Heart left ventricle (tissue), 16 donors: Measurements from ENCODE around the gene DCUN1D2. TPM values are rescaled to one million over a fixed set of nuclear protein-coding genes. Genes with fewer than 3 reads are reported as not detected.
A peak's percentile ranks its signal among the peaks of the same experiment; 100 is the strongest.

Source experiments
- ATAC-seq, 4 donors: fragments of 200-7000 bp; cut with Tn5 transposase; one replicate each; pipeline ENCODE4 v1.9.1; 2020 to 2022; ENCODE audit warnings: moderate library complexity in 4 of 4, mild to moderate bottlenecking in 3 of 4, moderate number of reproducible peaks in 1 of 4
- DNase-seq, 5 donors: peaks; one replicate each; pipeline ENCODE4 v3.0.0-alpha.2; 2020
- H3K27ac ChIP-seq, 12 donors: fragments of 200-600 bp; sonication (generic) in 4 of 12; one replicate each; pipeline versions ENCODE4 v1.5.0 to v1.8.0; 2016 to 2022; ENCODE audit warnings: mild to moderate bottlenecking in 2 of 12
- H3K27me3 ChIP-seq, 9 donors: fragments of 200-600 bp; sonication (generic) in 2 of 9; one replicate each; pipeline versions ENCODE4 v1.5.1 to v1.8.0; 2016 to 2022; ENCODE audit warnings: mild to moderate bottlenecking in 3 of 9
- H3K36me3 ChIP-seq, 9 donors: fragments of 200-600 bp; sonication (generic) in 2 of 9; one replicate each; pipeline versions ENCODE4 v1.5.0 to v1.8.0; 2018 to 2022; ENCODE audit warnings: mild to moderate bottlenecking in 2 of 9
- H3K4me1 ChIP-seq, 12 donors: fragments of 200-600 bp; sonication (generic) in 4 of 12; one replicate each; pipeline versions ENCODE4 v1.5.0 to v1.8.0; 2016 to 2022; ENCODE audit warnings: mild to moderate bottlenecking in 3 of 12
- H3K4me3 ChIP-seq, 12 donors: fragments of 200-600 bp; sonication (generic) in 4 of 12; one replicate each; pipeline versions ENCODE4 v1.5.0 to v1.8.0; 2017 to 2022; ENCODE audit warnings: mild to moderate bottlenecking in 9 of 12, moderate library complexity in 4 of 12
- H3K9me3 ChIP-seq, 12 donors: fragments of 200-600 bp; sonication (generic) in 4 of 12; one replicate each; pipeline versions ENCODE4 v1.5.0 to v1.8.0; 2016 to 2022; ENCODE audit warnings: mild to moderate bottlenecking in 1 of 12
- POLR2A ChIP-seq, 2 donors: fragments of 450-650 bp; IDR thresholded peaks; one replicate each; pipeline ENCODE4 v1.6.1; 2017; ENCODE audit warnings: antibody characterized with exemption in 2 of 2, mild to moderate bottlenecking in 2 of 2, moderate library complexity in 2 of 2
- WGBS, 4 donors: extraction: QIAGEN DNeasy Blood & Tissue Kit in 2 of 4; methylation state at CpG; one replicate each; pipeline versions ENCODE4 v1.1.5 to v1.1.7; 2013 to 2018; 5-methylcytosine and 5-hydroxymethylcytosine counted together
- intact Hi-C, 10 donors: fragments of 100-400 bp; cut with DNase I; formaldehyde crosslinking; loops; one replicate each; pipeline versions ENCODE4 v1.11.1 to v1.14.2; 2022
- polyA plus RNA-seq, 2 donors: library from polyadenylated mRNA; stranded (reverse); fragments of 200-250 nt; gene quantifications; one replicate each; pipeline ENCODE4 v1.2.3, GENCODE V29; 2013
- total RNA-seq, 9 donors: library from RNA; depleted of rRNA in 2 of 9; stranded (reverse); fragments of >200 nt in 2 of 9; fragmentation: NEBNext Ultra II Directional in 3 of 9; extraction: Animal tissue kit (Norgen Biotek cat#: 25700) in 3 of 9; gene quantifications; one replicate each; pipeline versions ENCODE4 v1.1.0 to v1.2.4, GENCODE V29; 2016 to 2023
- TF ChIP-seq, protein P1 (sequence below), 12 donors: fragments of 200-600 bp; sonication (generic) in 4 of 12; IDR thresholded peaks; one replicate each; pipeline versions ENCODE4 v1.5.0 to v1.8.0; 2018 to 2022; ENCODE audit warnings: antibody characterized with exemption in 12 of 12, mild to moderate bottlenecking in 5 of 12
- donor health status: ischemic (EF 13 %, LVEDD 7.1; RV severe dilation, severe dysfunction).
- donor health status: healthy with polysubstance abuse.
- donor health status: DM: no; HTN: yes; CAD: no.
- donor health status: DM: no; HTN: no; CAD: no.
- donor health status: ischemic (EF 25% LVEDD 6.9; RV normal size, moderate dysfunction).
- donor health status: ischemic (EF 25% LVEDD 5.7; RV mildly dilated, moderate dysfunction).
- donor health status: healthy.
- donor health status: DM: yes; HTN: yes; CAD: no.
- donor health status: ischemic (EF 35%, LVEDD 5.7; RV mildly dilated, moderate dysfunction).
- donor health status: nonischemic (EF 11% LVEDD 7.7; RV severe dilation, severe dysfunction).
- donor health status: DM: yes; HTN: yes; CAD: no.
- donor health status: PGD.
- donor health status: ischemic (EF 29% LVEDD 5.4; RV normal size, mild dysfunction).
- donor health status: nonischemic (EF 23%, LVEDD 6.1; RV moderate dilation, normal function).

The DCUN1D2 gene
- total and polyA plus RNA-seq, 11 donors = 68.7 to 247 (median 153) TPM

DNA sequence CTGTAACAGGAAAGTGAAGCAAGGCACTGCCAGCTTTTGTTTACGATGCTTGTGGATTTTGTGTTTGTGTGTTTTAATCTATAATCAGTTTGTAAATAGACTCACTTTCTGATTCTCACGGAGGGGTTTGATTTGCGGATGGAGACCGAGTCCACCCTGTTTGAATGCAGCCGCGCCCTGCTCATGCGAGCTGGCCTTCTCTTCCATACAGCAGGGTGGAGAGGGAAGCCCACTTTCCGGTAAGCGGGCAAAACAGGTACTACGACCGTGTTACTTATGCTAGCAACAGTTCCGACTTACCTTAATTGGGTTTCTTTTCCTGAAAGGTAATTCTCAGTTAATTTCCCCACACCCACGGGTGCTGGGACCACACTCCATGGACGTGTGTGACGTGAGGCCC, 70.3 kb downstream of the DCUN1D2 start:
- Histone ChIP-seq H3K36me3 (peaks cover 0 to 54% (median 10%) of the 10 kb centered on the region in 9 donors), H3K27ac (no peak overlapping the region), H3K4me3 (no peak overlapping the region), H3K9me3 (no peaks in the 10 kb centered on the region), H3K27me3 (no peaks in the 10 kb centered on the region), H3K4me1 (peaks cover 0 to 6% (median 0%) of the 10 kb centered on the region in 12 donors)
- no peak for ATAC-seq
- 91 to 95% (median 93%) methylated on average over 15 of the region's 15 CpGs for WGBS, 4 donors
- intact Hi-C loops = no loop called here
- TF ChIP-seq, protein P1, sequence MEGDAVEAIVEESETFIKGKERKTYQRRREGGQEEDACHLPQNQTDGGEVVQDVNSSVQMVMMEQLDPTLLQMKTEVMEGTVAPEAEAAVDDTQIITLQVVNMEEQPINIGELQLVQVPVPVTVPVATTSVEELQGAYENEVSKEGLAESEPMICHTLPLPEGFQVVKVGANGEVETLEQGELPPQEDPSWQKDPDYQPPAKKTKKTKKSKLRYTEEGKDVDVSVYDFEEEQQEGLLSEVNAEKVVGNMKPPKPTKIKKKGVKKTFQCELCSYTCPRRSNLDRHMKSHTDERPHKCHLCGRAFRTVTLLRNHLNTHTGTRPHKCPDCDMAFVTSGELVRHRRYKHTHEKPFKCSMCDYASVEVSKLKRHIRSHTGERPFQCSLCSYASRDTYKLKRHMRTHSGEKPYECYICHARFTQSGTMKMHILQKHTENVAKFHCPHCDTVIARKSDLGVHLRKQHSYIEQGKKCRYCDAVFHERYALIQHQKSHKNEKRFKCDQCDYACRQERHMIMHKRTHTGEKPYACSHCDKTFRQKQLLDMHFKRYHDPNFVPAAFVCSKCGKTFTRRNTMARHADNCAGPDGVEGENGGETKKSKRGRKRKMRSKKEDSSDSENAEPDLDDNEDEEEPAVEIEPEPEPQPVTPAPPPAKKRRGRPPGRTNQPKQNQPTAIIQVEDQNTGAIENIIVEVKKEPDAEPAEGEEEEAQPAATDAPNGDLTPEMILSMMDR (IDR thresholded peaks at IDR 0.05) = no peak
- TF ChIP-seq POLR2A (IDR thresholded peaks at IDR 0.05) = no peak
- DNase-seq = no peak

DNA sequence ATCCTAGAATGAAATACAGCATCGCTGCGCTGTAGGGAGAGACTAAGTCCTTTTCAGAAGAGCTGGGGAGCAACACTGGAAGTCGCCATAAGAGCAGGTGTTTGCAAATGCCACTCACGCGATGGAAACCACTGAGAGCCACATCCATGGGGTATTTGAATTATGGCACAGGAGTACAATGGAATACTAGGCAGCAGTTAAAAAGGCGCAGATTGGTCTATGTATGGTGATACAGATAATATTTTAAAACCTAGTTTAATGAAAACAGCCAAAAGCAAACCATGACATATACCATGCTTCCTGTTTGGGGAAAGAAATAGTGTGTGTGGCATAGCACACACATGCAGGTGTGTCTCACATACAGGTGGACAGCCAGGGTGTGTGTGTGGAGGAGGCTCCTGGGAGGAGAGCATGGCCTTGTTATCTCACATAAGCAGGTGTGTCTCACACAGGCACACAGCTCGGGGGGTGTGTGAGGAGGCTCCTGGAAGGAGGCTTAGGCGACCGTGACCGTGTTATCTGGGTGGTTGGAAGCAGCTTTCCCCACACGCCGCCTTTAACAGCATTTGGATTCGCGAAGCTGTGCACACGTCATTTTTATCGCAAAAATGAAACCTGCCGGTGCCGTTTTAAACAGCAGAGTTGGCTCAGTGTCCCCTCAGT, 70.8 kb downstream of the DCUN1D2 start:
- TF ChIP-seq, protein P1 (IDR thresholded peaks at IDR 0.05) = no peak
- TF ChIP-seq POLR2A (IDR thresholded peaks at IDR 0.05) = no peak
- H3K4me1 ChIP-seq = peaks cover 0 to 11% (median under 1%) of the 10 kb centered on the region in 12 donors
- H3K9me3 ChIP-seq = no peaks in the 10 kb centered on the region
- no peak overlapping the region for H3K27ac ChIP-seq
- ATAC-seq = no peak
- peak in 2 of 5 donors; percentile 10 to 19 for DNase-seq
- H3K4me3 ChIP-seq = no peak overlapping the region
- H3K36me3 ChIP-seq = peaks cover 0 to 48% (median 10%) of the 10 kb centered on the region in 9 donors
- H3K27me3 ChIP-seq = no peaks in the 10 kb centered on the region
- WGBS, 4 donors = 93 to 96% (median 95%) methylated on average over 18 of the region's 18 CpGs
- intact Hi-C loops = no loop called here

DNA sequence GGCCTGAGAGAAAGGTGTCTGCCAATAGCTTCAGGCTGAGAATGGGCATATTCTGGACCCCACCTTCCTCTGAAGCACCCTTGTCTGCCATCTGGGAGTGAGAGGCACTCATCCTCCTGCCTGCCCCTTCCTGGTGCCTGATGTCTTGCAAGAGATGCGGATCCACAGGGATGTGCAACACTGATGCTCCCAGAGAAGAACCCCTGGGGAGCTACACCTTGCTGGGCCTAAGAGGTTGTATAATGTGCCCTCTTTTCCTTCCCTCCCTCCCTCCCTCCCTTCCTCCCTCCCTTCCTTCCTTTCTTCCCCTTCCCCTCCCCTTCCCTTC, 71.8 kb downstream of the DCUN1D2 start:
- no peak for TF ChIP-seq POLR2A (IDR thresholded peaks at IDR 0.05)
- TF ChIP-seq, protein P1 (IDR thresholded peaks at IDR 0.05) = no peak
- intact Hi-C loops = no loop called here
- peak overlapping the region in 1 of 12 donors; percentile 46 for H3K27ac ChIP-seq
- no peak overlapping the region for H3K4me3 ChIP-seq
- peaks cover 0 to 20% (median 6%) of the 10 kb centered on the region in 12 donors for H3K4me1 ChIP-seq
- H3K27me3 ChIP-seq = no peaks in the 10 kb centered on the region
- WGBS, 4 donors = 77 to 100% (median 88%) methylated on average over 1 of the region's 1 CpG
- no peaks in the 10 kb centered on the region for H3K9me3 ChIP-seq
- ATAC-seq (no peak), DNase-seq (no peak)
- peaks cover 0 to 39% (median 10%) of the 10 kb centered on the region in 9 donors for H3K36me3 ChIP-seq

DNA sequence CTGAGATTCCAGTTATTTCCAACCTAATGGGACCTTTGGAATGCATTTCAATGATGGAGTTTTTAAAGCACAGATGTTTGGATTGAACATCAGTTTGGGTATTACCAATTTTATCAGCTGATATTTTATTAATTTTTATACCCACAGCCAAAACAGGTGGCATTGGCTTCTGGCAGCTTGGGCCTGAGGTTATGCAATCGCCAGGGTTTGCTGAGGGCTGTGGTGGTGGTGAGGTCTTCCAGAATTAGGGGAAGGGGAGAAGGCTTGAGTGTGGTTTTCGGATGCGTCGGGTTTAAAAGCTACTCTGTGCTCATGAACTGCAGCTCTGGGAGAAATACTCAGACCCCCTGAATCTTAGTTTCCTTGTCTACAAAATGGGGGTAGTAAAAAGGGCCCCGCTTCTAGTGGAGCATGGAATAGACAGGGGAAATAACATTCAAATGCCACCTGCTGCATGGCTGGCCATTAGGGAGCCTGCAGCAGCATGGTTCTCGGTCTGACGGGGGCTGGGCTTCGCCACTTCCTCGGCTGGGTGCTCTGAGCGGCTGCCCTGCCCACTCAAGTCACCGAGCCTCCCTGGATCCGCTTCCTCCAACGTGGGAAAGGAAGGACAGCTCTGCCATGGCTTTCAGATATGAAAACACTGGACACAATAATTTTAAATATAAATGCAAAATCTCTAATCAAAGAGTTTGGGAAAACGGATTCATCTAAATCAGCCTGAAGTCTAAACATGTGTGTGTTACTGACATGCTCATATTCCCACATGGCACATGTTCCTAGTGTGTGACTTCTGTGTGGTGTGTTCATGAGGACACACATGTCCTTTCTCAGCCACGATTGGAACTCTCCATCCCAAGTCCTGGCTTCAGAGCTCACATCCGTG, 72.4 kb downstream of the DCUN1D2 start:
- H3K4me1 ChIP-seq = peaks cover 0 to 26% (median 9%) of the 10 kb centered on the region in 12 donors
- H3K9me3 ChIP-seq = no peaks in the 10 kb centered on the region
- no peak for TF ChIP-seq POLR2A (IDR thresholded peaks at IDR 0.05)
- TF ChIP-seq, protein P1 (IDR thresholded peaks at IDR 0.05) = no peak
- H3K27ac ChIP-seq = peak overlapping the region in 3 of 12 donors; percentile 24 to 95 (median 46)
- 59 to 65% (median 61%) methylated on average over 16 of the region's 16 CpGs for WGBS, 4 donors
- intact Hi-C loops = no loop called here
- no peaks in the 10 kb centered on the region for H3K27me3 ChIP-seq
- H3K4me3 ChIP-seq = no peak overlapping the region
- DNase-seq (peak in 1 of 5 donors; percentile 14), ATAC-seq (no peak)
- H3K36me3 ChIP-seq = peaks cover 0 to 34% (median 10%) of the 10 kb centered on the region in 9 donors
